LNCaP clone FGC (cell line): ENCODE measurements around the gene UBP1.

ENCODE experiments used
- DNase-seq: peaks from one replicate; pipeline ENCODE4 v3.0.0-alpha.2; 2011; ENCODE audit warnings: low read depth
- H3K4me3 ChIP-seq: 2 replicates; pipeline ENCODE4 v1.5.1; 2011; ENCODE audit warnings: mild to moderate bottlenecking, low read depth, low read length, control low read depth
- TF ChIP-seq, protein P1 (sequence below): IDR thresholded peaks from 2 replicates; pipeline ENCODE4 v1.5.1; 2012; ENCODE audit warnings: mild to moderate bottlenecking; ENCODE audit not compliant: control insufficient read depth, insufficient read depth; ENCODE audit errors: extremely low read depth

UBP1 gene

DNA sequence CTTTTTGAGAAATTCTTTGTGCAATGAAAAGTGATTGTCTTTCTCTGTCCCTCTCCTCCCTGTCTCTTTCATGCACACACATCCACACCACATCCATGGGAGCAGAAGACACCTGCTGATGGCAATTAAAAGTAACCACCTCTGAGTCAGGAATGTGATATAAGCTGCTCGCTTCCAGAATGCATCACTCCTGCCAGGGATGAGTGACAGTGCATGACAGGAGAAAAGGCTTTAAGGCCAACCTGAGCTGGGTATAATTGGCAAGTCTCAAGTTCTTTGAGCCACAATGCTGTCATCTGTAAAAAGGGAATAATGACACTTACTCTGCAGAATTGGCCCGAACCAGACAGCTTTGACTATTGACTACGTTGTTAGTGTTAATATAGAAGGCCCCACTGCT lies 59.6 kb downstream of the UBP1 start:
- TF ChIP-seq, protein P1, sequence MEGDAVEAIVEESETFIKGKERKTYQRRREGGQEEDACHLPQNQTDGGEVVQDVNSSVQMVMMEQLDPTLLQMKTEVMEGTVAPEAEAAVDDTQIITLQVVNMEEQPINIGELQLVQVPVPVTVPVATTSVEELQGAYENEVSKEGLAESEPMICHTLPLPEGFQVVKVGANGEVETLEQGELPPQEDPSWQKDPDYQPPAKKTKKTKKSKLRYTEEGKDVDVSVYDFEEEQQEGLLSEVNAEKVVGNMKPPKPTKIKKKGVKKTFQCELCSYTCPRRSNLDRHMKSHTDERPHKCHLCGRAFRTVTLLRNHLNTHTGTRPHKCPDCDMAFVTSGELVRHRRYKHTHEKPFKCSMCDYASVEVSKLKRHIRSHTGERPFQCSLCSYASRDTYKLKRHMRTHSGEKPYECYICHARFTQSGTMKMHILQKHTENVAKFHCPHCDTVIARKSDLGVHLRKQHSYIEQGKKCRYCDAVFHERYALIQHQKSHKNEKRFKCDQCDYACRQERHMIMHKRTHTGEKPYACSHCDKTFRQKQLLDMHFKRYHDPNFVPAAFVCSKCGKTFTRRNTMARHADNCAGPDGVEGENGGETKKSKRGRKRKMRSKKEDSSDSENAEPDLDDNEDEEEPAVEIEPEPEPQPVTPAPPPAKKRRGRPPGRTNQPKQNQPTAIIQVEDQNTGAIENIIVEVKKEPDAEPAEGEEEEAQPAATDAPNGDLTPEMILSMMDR, result no peak
- DNase-seq, result no peak
- no peak overlapping the region for H3K4me3 ChIP-seq

DNA sequence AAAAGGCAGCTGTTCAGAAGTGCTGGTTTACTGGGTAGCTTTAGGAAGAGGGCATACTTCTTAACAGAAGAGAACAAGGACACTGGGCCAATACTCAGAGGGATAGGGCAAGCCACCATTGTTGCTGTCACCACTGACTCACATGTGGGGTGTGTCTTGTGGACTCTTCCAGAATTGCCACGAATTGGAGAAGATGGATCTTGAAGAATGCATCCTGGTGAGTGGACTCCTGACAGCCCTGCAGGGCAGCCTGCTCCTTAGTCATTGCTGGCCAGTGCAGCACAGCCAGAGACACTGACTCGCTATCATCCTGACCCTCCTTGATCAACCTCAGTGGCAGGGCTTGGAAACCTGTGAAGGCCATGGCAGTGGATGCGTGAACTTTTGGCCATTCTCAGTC lies 62.3 kb downstream of the UBP1 start:
- no peak overlapping the region for H3K4me3 ChIP-seq
- DNase-seq, result no peak
- TF ChIP-seq, protein P1, result no peak

DNA sequence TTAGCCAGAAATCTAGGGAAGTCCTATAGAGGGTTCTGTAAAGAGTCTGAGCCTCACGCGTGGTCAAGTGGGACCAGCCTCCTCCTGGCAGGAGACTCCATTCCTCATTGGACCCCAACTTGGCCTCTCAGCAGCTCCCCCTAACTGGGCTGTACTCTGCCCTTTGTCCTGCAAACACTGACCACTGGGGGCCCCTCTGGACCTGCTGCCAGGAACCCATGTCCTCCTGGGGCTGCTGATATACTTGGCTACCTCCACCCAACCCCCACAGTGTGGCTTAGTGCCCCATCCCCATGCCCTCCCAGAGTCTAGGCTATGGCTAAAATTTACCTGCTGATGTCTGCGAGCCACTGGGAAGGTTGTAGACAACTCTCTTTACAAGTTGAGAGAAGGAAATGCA lies 62.7 kb downstream of the UBP1 start:
- no peak overlapping the region for H3K4me3 ChIP-seq
- TF ChIP-seq, protein P1, result no peak
- DNase-seq, result no peak

DNA sequence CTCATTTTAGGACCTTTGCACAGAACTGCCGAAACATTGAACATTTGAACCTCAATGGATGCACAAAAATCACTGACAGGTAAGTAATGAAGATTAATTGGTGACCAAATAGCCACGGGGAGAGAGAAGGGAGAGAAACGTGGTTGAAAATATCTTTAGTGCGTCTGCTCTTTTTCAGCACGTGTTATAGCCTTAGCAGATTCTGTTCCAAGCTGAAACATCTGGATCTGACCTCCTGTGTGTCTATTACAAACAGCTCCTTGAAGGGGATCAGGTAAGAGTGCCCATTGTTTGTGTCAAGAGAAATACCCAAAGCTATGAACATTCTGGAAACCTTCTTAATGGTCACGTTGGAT lies 67.1 kb downstream of the UBP1 start:
- no peak overlapping the region for H3K4me3 ChIP-seq
- TF ChIP-seq, protein P1, result no peak
- no peak for DNase-seq

DNA sequence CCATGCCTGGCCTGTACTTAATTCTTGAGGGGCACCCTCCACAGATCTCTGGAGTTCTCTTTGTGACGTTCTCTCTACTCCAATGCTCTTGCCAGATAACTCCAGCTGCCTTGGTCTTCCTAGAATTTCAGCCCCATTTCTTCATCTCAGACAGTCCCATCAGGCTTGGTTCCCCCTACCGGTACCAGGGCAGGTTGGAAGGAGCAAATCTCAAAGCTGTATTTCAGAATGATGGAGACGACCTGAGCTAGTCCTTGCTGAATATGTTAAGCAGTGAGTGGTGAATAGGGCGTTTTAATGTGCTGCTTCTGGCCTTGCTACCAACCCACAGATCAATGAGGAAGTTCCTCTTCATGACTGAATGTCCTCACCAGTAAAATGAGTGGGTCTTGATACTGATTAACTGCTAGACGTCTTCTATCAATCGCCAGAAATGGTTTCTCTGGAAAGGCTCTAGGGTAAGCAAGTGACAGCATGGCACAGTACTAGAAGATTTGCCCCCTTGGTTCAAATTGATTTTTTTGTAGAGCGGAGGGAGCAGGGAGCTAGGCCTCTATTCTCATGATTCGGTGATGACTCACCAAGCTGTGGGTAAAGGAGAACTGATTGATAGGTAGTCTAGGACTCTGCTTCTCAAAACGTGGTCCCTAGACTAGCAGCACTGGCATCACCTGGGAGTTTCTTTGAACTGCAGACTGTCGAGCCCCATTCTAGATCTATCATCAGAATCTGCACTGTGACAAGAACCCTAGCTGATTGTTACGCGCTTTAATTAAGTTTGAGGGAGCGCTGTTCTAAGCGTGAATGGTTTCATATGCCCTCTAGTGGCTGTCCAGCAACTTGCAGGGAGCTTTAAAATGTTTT lies 67.8 kb downstream of the UBP1 start:
- TF ChIP-seq, protein P1, result peak; percentile 87
- peak; percentile 10 for DNase-seq

DNA sequence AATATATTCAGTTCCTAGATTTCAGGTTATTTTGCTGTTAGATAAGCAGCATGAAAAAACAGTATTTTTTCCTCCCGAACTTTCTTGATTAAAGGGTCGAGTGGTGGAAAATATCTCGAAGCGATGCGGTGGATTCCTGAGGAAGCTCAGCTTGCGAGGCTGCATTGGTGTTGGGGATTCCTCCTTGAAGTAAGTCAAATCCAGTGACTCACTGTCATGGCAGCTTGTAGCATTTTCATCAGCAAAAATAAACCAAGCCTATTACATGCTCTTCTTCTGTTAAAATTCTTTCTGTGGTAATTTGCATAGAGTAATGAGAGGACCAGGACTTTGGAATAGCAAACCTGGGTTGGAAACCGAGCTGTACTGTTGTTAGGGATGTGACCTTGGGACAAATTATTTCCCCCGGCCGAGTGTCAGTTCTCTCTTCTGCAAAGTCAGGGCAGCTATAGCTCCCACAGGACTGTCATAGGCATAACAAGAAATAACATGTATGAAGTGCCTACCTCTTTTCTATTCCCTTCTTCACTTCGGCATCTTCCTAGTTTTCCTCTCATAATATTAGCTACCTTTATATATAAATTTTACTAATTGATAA lies 75.6 kb downstream of the UBP1 start:
- TF ChIP-seq, protein P1, result no peak
- no peak for DNase-seq
- H3K4me3 ChIP-seq, result no peak overlapping the region

More for the DNA sequence above, 67.8 kb downstream of the UBP1 start:
- no peak overlapping the region for H3K4me3 ChIP-seq
